ENCODE data around the gene ANKRD36.
"Not testable (repeated sequence)": the region's sequence is repeated elsewhere in the genome, so short reads cannot be mapped to it uniquely, and the experiment has no call there.

The ANKRD36 gene

GRCh38 chr2:97088706-97089105, 24.2 kb upstream of the ANKRD36 start:
- H3K4me3 ChIP-seq (ENCODE audit: low read length in 2 of 2); H3K9me3 ChIP-seq (ENCODE audit: control insufficient read depth in 2 of 2, low read length in 2 of 2); H3K9ac ChIP-seq (ENCODE audit: low read length in 2 of 2); H3K27me3 ChIP-seq (ENCODE audit: control insufficient read depth in 1 of 2, insufficient read depth in 2 of 2, low read length in 2 of 2); H3K27ac ChIP-seq (ENCODE audit: low read length); H3K36me3 ChIP-seq (ENCODE audit: control insufficient read depth in 2 of 2, insufficient read depth in 2 of 2, low read length in 2 of 2); H3K4me1 ChIP-seq (ENCODE audit: control insufficient read depth, insufficient read depth, low read length): not testable (repeated sequence)

DNA sequence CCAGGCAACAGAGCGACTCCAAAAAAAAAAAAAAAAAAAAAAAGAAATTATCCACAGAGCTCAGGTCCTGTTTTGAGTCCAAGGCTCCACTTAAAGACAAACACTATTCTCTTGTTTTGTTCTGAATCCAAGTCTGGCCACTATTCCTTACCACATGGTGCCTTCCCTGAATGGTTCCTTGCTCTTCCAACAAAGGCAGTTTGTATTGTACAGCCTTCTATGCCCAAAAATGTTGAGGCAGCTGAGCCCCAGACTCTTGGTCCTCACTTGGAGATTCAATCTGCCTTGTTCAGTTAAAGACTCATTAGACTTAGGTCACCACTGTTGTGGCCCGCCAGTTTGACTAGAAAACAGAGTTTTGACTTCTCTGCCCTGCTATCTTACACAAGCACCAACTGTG, 20.0 kb upstream of the ANKRD36 start:
- H3K36me3 ChIP-seq (ENCODE audit: control insufficient read depth in 2 of 2, insufficient read depth in 2 of 2, low read length in 2 of 2); H3K4me3 ChIP-seq (ENCODE audit: low read length in 2 of 2); H3K27ac ChIP-seq (ENCODE audit: low read length); H3K27me3 ChIP-seq (ENCODE audit: control insufficient read depth in 1 of 2, insufficient read depth in 2 of 2, low read length in 2 of 2); H3K4me1 ChIP-seq (ENCODE audit: control insufficient read depth, insufficient read depth, low read length); H3K9me3 ChIP-seq (ENCODE audit: control insufficient read depth in 2 of 2, low read length in 2 of 2); H3K9ac ChIP-seq (ENCODE audit: low read length in 2 of 2): not testable (repeated sequence)

DNA sequence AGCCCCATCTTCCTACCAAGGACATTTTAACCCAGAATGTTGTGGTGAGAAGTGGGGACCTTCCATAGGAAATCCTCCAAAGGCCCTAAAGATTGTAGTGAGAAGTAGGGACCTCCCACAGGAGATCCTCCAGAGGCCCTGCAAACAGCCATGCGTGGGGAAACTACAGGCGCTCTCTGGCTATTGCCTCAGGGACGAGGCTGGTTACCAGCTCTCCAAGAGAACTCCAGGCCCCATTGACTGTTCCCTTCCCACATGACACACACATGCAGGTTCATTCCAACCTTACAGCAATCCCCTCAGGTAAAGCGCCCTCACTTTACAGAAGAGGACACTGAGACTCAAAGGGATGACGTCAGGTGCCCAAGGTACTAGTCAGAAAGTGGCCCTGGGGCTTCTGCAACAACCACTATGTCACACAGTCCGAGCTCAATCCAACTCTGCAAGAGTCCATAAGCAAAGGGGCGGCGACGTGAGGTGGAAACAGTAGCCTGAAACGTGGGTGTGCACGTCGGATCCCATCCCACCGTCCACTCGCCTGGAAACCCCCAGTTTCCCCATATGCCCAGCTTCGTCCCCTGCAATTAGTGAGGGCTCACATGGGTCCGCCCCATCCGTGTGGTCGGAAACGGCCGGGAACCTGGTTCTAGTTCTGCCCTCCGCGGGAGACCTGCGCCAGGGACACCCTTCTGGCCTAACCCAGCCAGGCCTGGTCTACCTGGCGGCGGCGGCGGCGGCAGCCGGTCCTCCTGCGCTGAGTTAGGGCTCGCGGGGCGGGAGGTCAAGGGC, 18.8 kb upstream of the ANKRD36 start:
- H3K9me3 ChIP-seq (ENCODE audit: control insufficient read depth in 2 of 2, low read length in 2 of 2); H3K27ac ChIP-seq (ENCODE audit: low read length); H3K9ac ChIP-seq (ENCODE audit: low read length in 2 of 2); H3K27me3 ChIP-seq (ENCODE audit: control insufficient read depth in 1 of 2, insufficient read depth in 2 of 2, low read length in 2 of 2); H3K4me3 ChIP-seq (ENCODE audit: low read length in 2 of 2); H3K36me3 ChIP-seq (ENCODE audit: control insufficient read depth in 2 of 2, insufficient read depth in 2 of 2, low read length in 2 of 2); H3K4me1 ChIP-seq (ENCODE audit: control insufficient read depth, insufficient read depth, low read length): not testable (repeated sequence)

DNA sequence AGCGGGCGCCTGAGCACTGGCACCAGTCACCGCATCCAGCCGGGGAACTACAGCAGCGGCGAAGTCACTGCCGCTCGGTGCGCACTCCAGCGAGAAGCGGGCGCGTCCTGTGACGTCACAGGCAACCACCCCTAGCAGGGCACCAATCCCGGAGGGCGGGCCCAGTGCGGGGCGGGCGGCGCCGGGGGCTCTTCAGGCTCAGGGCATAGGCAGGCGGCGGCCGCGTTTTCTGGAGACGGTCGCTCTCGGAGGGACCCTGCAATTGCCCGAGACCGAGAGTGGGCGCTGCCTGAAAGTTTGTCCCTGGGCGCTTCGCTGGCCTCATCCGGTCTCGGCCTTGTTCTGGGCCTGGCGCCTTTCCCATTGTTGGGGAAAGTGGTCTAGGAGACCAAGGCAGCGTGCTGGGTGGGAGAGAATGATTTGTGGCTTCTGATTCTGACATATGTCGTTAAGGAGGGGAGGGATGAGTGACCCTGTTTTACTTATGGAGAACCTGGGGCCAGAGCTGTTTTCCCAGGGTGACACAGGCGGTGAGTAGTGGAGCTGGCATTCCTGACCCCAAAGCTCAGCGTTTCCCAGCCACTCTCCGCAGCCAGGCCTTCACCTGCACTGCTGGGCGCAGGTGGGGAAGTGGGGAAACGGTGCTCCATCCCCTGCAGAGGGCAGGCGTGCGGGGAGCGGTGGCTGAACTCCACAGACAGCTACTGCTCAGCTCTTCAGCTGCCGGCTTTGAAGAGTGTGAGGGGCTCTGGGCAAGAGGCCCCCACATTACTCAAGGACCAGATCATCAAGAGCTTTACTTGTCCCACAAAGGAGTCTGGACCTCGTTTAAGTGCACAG, 18.0 kb upstream of the ANKRD36 start, which contains the start of gene FAHD2B:
FAHD2B (minus strand) TSS at position 111 of the 840 bp plus-strand sequence. CDS start 3,176 bp downstream, outside the sequence.
- H3K36me3 ChIP-seq (ENCODE audit: control insufficient read depth in 2 of 2, insufficient read depth in 2 of 2, low read length in 2 of 2); H3K27me3 ChIP-seq (ENCODE audit: control insufficient read depth in 1 of 2, insufficient read depth in 2 of 2, low read length in 2 of 2); H3K4me1 ChIP-seq (ENCODE audit: control insufficient read depth, insufficient read depth, low read length); H3K9me3 ChIP-seq (ENCODE audit: control insufficient read depth in 2 of 2, low read length in 2 of 2): not testable (repeated sequence)
- peak within 1 kb of the TSS; percentile 45 to 51 for H3K9ac ChIP-seq (ENCODE audit: low read length in 2 of 2)
- peak within 1 kb of the TSS; percentile 53 to 64 for H3K4me3 ChIP-seq (ENCODE audit: low read length in 2 of 2)
- H3K27ac ChIP-seq (ENCODE audit: low read length), result peak within 1 kb of the TSS; percentile 41

DNA sequence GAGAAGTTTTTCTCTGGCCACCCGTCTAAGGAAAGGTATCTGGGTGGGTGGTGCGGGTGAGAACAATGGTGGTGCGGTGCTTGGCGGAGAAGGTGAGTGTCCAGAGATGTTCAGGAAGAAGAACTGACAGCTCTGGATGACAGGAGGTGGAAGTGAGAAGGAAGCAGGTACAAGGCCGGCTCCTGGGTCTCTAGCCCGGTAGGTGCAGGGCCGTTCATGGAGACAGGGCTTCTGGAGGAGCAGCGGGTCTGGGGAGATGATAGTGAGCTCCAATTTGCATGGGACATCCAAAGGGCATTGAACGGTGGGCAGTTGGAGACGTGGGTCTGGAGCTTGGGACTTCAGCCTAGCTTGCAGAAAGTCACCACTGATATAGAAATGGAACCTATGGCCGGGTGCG, 17.3 kb upstream of the ANKRD36 start:
- Histone ChIP-seq H3K27ac (ENCODE audit: low read length) (no peak overlapping the region), H3K36me3 (ENCODE audit: control insufficient read depth in 2 of 2, insufficient read depth in 2 of 2, low read length in 2 of 2) (no peaks in the 10 kb centered on the region), H3K27me3 (ENCODE audit: control insufficient read depth in 1 of 2, insufficient read depth in 2 of 2, low read length in 2 of 2) (no peaks in the 10 kb centered on the region), H3K9ac (ENCODE audit: low read length in 2 of 2) (peak overlapping the region; percentile 45 to 51), H3K9me3 (ENCODE audit: control insufficient read depth in 2 of 2, low read length in 2 of 2) (no peaks in the 10 kb centered on the region), H3K4me1 (ENCODE audit: control insufficient read depth, insufficient read depth, low read length) (peaks cover 6% of the 10 kb centered on the region), H3K4me3 (ENCODE audit: low read length in 2 of 2) (peak overlapping the region; percentile 53 to 64)

DNA sequence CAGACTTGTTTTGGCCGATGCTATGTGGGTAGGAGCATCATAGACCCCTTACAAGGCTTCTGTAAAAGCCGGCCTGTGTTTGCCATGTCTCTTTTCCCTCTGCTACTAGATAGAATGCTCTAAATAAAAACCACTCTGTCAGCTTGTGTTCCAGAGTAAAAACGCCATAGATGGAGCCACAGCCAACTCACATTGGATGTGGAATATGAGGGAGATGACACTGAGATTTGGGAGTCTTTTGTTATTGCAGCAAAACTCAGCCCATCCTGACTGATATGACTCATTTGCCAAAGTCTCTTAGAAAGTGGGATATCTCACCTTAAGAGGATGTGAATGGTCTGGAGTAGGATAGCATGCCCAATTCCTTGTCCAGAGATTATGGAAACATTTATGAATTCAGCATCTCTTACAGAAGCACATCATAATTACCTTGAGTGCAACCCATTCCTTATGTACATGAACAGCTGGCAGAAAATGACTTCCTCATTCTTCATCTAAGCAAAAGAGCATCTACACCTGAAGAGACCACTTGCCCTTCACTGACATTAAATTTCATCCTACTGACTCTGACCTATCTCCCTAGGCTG, 14.1 kb upstream of the ANKRD36 start:
- not testable (repeated sequence) for H3K9ac ChIP-seq (ENCODE audit: low read length in 2 of 2); H3K36me3 ChIP-seq (ENCODE audit: control insufficient read depth in 2 of 2, insufficient read depth in 2 of 2, low read length in 2 of 2); H3K9me3 ChIP-seq (ENCODE audit: control insufficient read depth in 2 of 2, low read length in 2 of 2); H3K4me3 ChIP-seq (ENCODE audit: low read length in 2 of 2); H3K27me3 ChIP-seq (ENCODE audit: control insufficient read depth in 1 of 2, insufficient read depth in 2 of 2, low read length in 2 of 2); H3K27ac ChIP-seq (ENCODE audit: low read length); H3K4me1 ChIP-seq (ENCODE audit: control insufficient read depth, insufficient read depth, low read length)

- not testable (repeated sequence) for H3K27ac ChIP-seq (ENCODE audit: low read length); H3K4me1 ChIP-seq (ENCODE audit: control insufficient read depth, insufficient read depth, low read length); H3K9ac ChIP-seq (ENCODE audit: low read length in 2 of 2); H3K9me3 ChIP-seq (ENCODE audit: control insufficient read depth in 2 of 2, low read length in 2 of 2); H3K27me3 ChIP-seq (ENCODE audit: control insufficient read depth in 1 of 2, insufficient read depth in 2 of 2, low read length in 2 of 2); H3K4me3 ChIP-seq (ENCODE audit: low read length in 2 of 2); H3K36me3 ChIP-seq (ENCODE audit: control insufficient read depth in 2 of 2, insufficient read depth in 2 of 2, low read length in 2 of 2)
Measured at GRCh38 chr2:97106878-97107277, 6.1 kb upstream of the ANKRD36 start.

DNA sequence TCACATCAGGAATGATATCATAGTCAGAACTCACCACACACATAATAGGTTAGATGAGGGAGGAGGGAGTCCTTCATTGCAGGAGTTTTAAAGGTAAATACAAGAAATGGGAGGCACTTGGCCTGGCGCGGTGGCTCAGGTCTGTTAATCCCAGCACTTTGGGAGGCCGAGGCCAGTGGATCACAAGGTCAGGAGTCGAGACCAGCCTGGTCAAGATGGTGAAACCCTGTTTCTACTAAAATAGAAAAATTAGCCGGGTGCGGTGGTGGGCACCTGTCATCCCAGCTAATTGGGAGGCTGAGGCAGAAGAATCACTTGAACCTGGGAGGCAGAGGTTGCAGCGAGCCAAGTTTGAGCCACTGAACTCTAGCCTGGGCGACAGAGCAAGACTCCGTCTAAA, 1.7 kb upstream of the ANKRD36 start:
- H3K4me3 ChIP-seq (ENCODE audit: low read length in 2 of 2); H3K9ac ChIP-seq (ENCODE audit: low read length in 2 of 2); H3K9me3 ChIP-seq (ENCODE audit: control insufficient read depth in 2 of 2, low read length in 2 of 2); H3K36me3 ChIP-seq (ENCODE audit: control insufficient read depth in 2 of 2, insufficient read depth in 2 of 2, low read length in 2 of 2); H3K27me3 ChIP-seq (ENCODE audit: control insufficient read depth in 1 of 2, insufficient read depth in 2 of 2, low read length in 2 of 2); H3K27ac ChIP-seq (ENCODE audit: low read length); H3K4me1 ChIP-seq (ENCODE audit: control insufficient read depth, insufficient read depth, low read length): not testable (repeated sequence)

- H3K27me3 ChIP-seq (ENCODE audit: control insufficient read depth in 1 of 2, insufficient read depth in 2 of 2, low read length in 2 of 2), result not testable (repeated sequence)
Measured at GRCh38 chr2:97112320-97113049, 468 bp upstream of the ANKRD36 start.

GRCh38 chr2:97113882-97114255, 916 bp downstream of the ANKRD36 start:
- H3K9me3 ChIP-seq (ENCODE audit: control insufficient read depth in 2 of 2, low read length in 2 of 2); H3K4me1 ChIP-seq (ENCODE audit: control insufficient read depth, insufficient read depth, low read length); H3K27me3 ChIP-seq (ENCODE audit: control insufficient read depth in 1 of 2, insufficient read depth in 2 of 2, low read length in 2 of 2); H3K36me3 ChIP-seq (ENCODE audit: control insufficient read depth in 2 of 2, insufficient read depth in 2 of 2, low read length in 2 of 2): not testable (repeated sequence)
- Histone ChIP-seq H3K9ac (ENCODE audit: low read length in 2 of 2) (peak overlapping the region; percentile 73 to 75), H3K27ac (ENCODE audit: low read length) (peak overlapping the region; percentile 41), H3K4me3 (ENCODE audit: low read length in 2 of 2) (peak overlapping the region; percentile 57 to 80)

More at GRCh38 chr2:97112320-97113049, 468 bp upstream of the ANKRD36 start:
- H3K9ac ChIP-seq (ENCODE audit: low read length in 2 of 2), result peak overlapping the region; percentile 60 to 76
- not testable (repeated sequence) for H3K36me3 ChIP-seq (ENCODE audit: control insufficient read depth in 2 of 2, insufficient read depth in 2 of 2, low read length in 2 of 2); H3K9me3 ChIP-seq (ENCODE audit: control insufficient read depth in 2 of 2, low read length in 2 of 2); H3K4me1 ChIP-seq (ENCODE audit: control insufficient read depth, insufficient read depth, low read length)
- H3K4me3 ChIP-seq (ENCODE audit: low read length in 2 of 2), result peak overlapping the region; percentile 71 to 80
- H3K27ac ChIP-seq (ENCODE audit: low read length), result peak overlapping the region; percentile 67
